Astrocyte of the cerebellum (primary cell): ENCODE measurements around the gene YES1.
A peak's percentile ranks its signal among the peaks of the same experiment; 100 is the strongest.

Experiments used
- DNase-seq: peaks from one replicate; pipeline ENCODE4 v3.0.0-alpha.2; 2011; ENCODE audit warnings: low read depth
- H3K4me3 ChIP-seq: 2 replicates; pipeline ENCODE4 v1.5.1; 2011; ENCODE audit warnings: mild to moderate bottlenecking, low read depth, low read length, moderate library complexity
- CTCF ChIP-seq: IDR thresholded peaks from 2 replicates; pipeline ENCODE4 v1.5.1; 2012; ENCODE audit warnings: low read length, low read depth, moderate library complexity, mild to moderate bottlenecking; ENCODE audit errors: missing control alignments
- in situ Hi-C: cut with HindIII; loops from 2 replicates; pipeline ENCODE4 v1.10.0; 2017; ENCODE audit warnings: low sequenced_read_pairs

YES1 gene

GRCh38 chr18:755506-755905, 56.5 kb downstream of the YES1 start:
- H3K4me3 ChIP-seq: no peak overlapping the region
- no peak for DNase-seq
- TF ChIP-seq CTCF: no peak
- in situ Hi-C loops: no loop called here

- DNase-seq: no peak
- H3K4me3 ChIP-seq: no peak overlapping the region
- no peak for TF ChIP-seq CTCF
- in situ Hi-C loops: no loop called here
Measured at GRCh38 chr18:754656-755055, 57.4 kb downstream of the YES1 start.

- no peak for DNase-seq
- in situ Hi-C loops: no loop called here
- TF ChIP-seq CTCF: no peak
- H3K4me3 ChIP-seq: no peak overlapping the region
Measured at GRCh38 chr18:750456-750855, 61.6 kb downstream of the YES1 start.

- in situ Hi-C loops: no loop called here
- DNase-seq: no peak
- no peak overlapping the region for H3K4me3 ChIP-seq
- no peak for TF ChIP-seq CTCF
Measured at GRCh38 chr18:744832-745597, 67.0 kb downstream of the YES1 start.

GRCh38 chr18:741931-742512, 70.0 kb downstream of the YES1 start:
- peak; percentile 39 for DNase-seq
- TF ChIP-seq CTCF: peak; percentile 54
- in situ Hi-C loops: no loop called here
- H3K4me3 ChIP-seq: no peak overlapping the region

- TF ChIP-seq CTCF: no peak
- DNase-seq: no peak
- in situ Hi-C loops: no loop called here
- no peak overlapping the region for H3K4me3 ChIP-seq
Measured at GRCh38 chr18:732371-732770, 79.7 kb downstream of the YES1 start.
